ENCODE data around the gene KRTAP5-6.

DNA sequence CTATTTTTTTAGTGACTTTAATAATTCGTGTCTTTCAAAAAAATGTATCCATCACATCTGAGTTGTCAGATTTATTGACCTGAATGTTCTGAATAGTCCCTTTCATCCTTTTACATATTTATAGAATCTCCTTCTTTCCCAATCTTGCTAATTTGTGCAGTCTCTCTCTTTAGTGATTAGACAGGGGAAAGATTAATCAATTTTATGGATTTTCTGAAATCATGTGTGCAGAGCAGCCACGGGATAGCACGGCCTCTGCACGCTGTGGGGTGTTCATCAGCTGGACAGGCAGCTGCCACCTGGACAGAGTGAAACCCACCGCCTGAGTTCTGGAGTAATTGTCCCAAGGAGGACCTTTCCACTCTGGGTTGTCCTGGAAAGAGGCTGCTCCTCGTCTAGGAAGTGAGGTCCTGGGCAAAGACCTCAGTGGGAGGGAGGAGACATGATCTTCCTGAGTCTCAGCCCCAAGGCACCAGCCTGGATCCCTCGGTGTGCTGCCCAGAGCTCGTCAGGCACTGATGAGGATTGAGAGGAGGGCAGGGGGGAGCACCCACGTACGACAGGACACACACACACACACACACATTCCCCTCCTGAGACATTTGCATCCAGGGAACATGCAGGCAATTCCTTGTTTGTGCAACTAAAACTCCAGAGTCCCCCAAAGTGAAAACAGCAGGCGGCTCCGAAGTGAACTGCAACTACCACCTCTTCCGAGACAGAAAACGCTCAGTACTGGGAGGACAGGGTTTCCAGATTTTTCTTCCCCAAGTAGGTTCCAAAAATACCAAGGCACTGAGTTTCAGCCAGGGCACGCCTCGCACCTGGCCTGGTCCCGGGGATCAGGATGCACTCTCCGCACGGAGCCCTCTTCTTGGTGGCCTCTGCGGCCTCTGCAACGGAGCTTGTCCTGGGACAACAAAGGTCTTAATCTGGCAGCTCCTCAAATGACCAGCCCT, 22.5 kb upstream of the KRTAP5-6 start:
- TF ChIP-seq YY1 (IDR thresholded peaks at IDR 0.05; ENCODE audit: extremely low read depth, insufficient replicate concordance, low read depth, low read length) (no peak), CBX3 (IDR thresholded peaks at IDR 0.05; ENCODE audit: low read depth) (no peak), CEBPB (IDR thresholded peaks at IDR 0.05; ENCODE audit: low read depth) (no peak), POLR2A (IDR thresholded peaks at IDR 0.05; ENCODE audit: borderline replicate concordance, extremely low read depth, insufficient read depth, insufficient read length) (no peak), EGR1 (IDR thresholded peaks at IDR 0.05; ENCODE audit: low read depth) (no peak), CTCF (IDR thresholded peaks at IDR 0.05 in 2 of 3, conservative IDR thresholded peaks at IDR 0.05 in 1 of 3; ENCODE audit: borderline replicate concordance in 1 of 3, insufficient read depth in 1 of 3, low read depth in 2 of 3, low read length in 2 of 3) (no peak), RAD21 (IDR thresholded peaks at IDR 0.05; ENCODE audit: low read depth) (no peak), JUND (IDR thresholded peaks at IDR 0.05) (no peak)
